PC-9 (cell line): Measurements from ENCODE around the gene IKZF1. TPM values are rescaled to one million over a fixed set of nuclear protein-coding genes. Genes with fewer than 3 reads are reported as not detected.

Experiments used
- BruUV-seq: library from RNA; stranded (reverse); fragments of 400-500 nt; replicated peaks from 2 replicates; lab custom pipeline; 2021; lab: Mats Ljungman, UMichigan
- CTCF ChIA-PET: fragments of 300-600 bp; sonication (Branson Sonifier 250); formaldehyde crosslinking; loops from one replicate; lab custom pipeline; 2022; ENCODE audit warnings: antibody characterized with exemption; lab: Charles Lee
- POLR2A ChIA-PET: fragments of 300-600 bp; sonication (Branson Sonifier 250); formaldehyde crosslinking; loops from one replicate; lab custom pipeline; 2022; ENCODE audit warnings: antibody characterized with exemption; ENCODE audit not compliant: unreplicated experiment; lab: Charles Lee
- DNase-seq, 2 experiments: peaks; one replicate each; pipeline versions ENCODE4 v3.0.0 to v3.0.0-alpha.2; 2015 to 2022; ENCODE audit warnings: mixed read lengths in 1 of 2
- H2AFZ ChIP-seq: fragments of 200-600 bp; sonication (generic); 2 replicates; pipeline ENCODE4 v1.8.1; 2017; ENCODE audit warnings: antibody characterized with exemption
- H3F3A ChIP-seq: fragments of 200-600 bp; sonication (generic); 2 replicates; pipeline ENCODE4 v1.8.1; 2017; ENCODE audit warnings: antibody characterized with exemption, mild to moderate bottlenecking, low read depth; ENCODE audit not compliant: insufficient read depth
- H3K27ac ChIP-seq: fragments of 200-600 bp; sonication (generic); 2 replicates; pipeline ENCODE4 v1.6.1; 2016; ENCODE audit warnings: mixed run types
- H3K27me3 ChIP-seq: fragments of 200-600 bp; sonication (generic); 2 replicates; pipeline ENCODE4 v1.6.1; 2016; ENCODE audit warnings: low read depth, mixed run types; ENCODE audit not compliant: insufficient read depth
- H3K36me3 ChIP-seq: fragments of 200-600 bp; sonication (generic); 2 replicates; pipeline ENCODE4 v1.6.1; 2016; ENCODE audit warnings: low read depth, mixed run types
- H3K4me1 ChIP-seq: fragments of 200-600 bp; sonication (generic); replicated peaks from 2 replicates; pipeline ENCODE4 v1.6.1; 2016; ENCODE audit warnings: mixed run types; ENCODE audit not compliant: insufficient read depth
- H3K4me2 ChIP-seq: fragments of 200-600 bp; sonication (generic); 2 replicates; pipeline ENCODE4 v1.6.1; 2017; ENCODE audit warnings: mixed run types
- H3K4me3 ChIP-seq: fragments of 200-600 bp; sonication (generic); 2 replicates; pipeline ENCODE4 v1.6.1; 2016; ENCODE audit warnings: mixed run types
- H3K79me2 ChIP-seq: fragments of 200-600 bp; sonication (generic); 2 replicates; pipeline ENCODE4 v1.6.1; 2017; ENCODE audit warnings: low read depth, mixed run types
- H3K9me2 ChIP-seq: fragments of 200-600 bp; sonication (generic); 2 replicates; pipeline ENCODE4 v1.8.1; 2017; ENCODE audit warnings: mild to moderate bottlenecking; ENCODE audit not compliant: insufficient read depth
- H3K9me3 ChIP-seq: fragments of 200-600 bp; sonication (generic); 2 replicates; pipeline ENCODE4 v1.8.1; 2016; ENCODE audit warnings: low read depth; ENCODE audit not compliant: insufficient read depth
- H4K20me1 ChIP-seq: fragments of 200-600 bp; sonication (generic); 2 replicates; pipeline ENCODE4 v1.8.1; 2017; ENCODE audit not compliant: insufficient read depth
- EZH2 ChIP-seq: fragments of 200-600 bp; sonication (generic); IDR thresholded peaks from 2 replicates; pipeline ENCODE4 v1.8.0; 2017; ENCODE audit warnings: antibody characterized with exemption, low read depth
- intact Hi-C: fragments of 100-400 bp; cut with micrococcal nuclease; formaldehyde crosslinking; loops from one replicate; pipeline ENCODE4 v1.10.0; 2022; ENCODE audit not compliant: unreplicated experiment
- total RNA-seq: library from RNA; stranded (reverse); gene quantifications from 2 replicates; pipeline ENCODE4 v1.2.3, GENCODE V29; 2021
- TF ChIP-seq, protein P1 (sequence below): fragments of 200-600 bp; sonication (generic); conservative IDR thresholded peaks from 2 replicates; pipeline ENCODE4 v1.6.1; 2017; ENCODE audit warnings: mixed run types, antibody characterized with exemption, mild to moderate bottlenecking, moderate library complexity

IKZF1 gene
- total RNA-seq, 1 experiment from 2014 or later, result not detected

DNA sequence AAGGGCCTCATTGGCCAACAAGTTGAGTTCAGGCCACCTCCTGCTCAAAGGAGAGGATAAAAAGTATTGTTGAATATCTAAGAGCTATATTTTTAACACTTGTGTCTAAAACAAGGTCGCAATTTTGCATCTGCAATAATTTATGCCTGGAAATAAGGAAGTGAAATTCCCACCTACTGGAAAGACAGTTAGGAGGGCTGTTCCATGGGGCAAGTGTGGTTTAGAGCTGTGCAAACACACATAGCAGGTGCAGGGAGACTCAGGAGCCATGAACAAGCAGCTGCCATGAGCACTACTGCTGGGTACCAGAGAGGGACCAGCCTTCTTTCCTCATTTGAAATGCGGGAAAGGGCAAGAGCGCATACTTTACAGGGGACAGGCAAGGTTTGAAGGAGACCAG lies 35.5 kb upstream of the IKZF1 start:
- Histone ChIP-seq H3F3A (no peaks in the 10 kb centered on the region), H3K9me3 (no peaks in the 10 kb centered on the region), H3K4me3 (no peak overlapping the region), H4K20me1 (0 out of 2 replicates have a peak, but pooled peaks cover 3% of the 10 kb centered on the region), H3K79me2 (no peaks in the 10 kb centered on the region), H3K27ac (no peak overlapping the region), H3K9me2 (no peaks in the 10 kb centered on the region), H3K4me2 (no peak overlapping the region), H3K27me3 (peaks cover 22% of the 10 kb centered on the region; the same call in 1 of the 2 replicates), H3K4me1 (no peaks in the 10 kb centered on the region), H2AFZ (no peak overlapping the region), H3K36me3 (no peaks in the 10 kb centered on the region)
- DNase-seq, result no peak
- intact Hi-C loops, result no loop called here
- no TSS peak for BruUV-seq
- CTCF ChIA-PET, result no interaction called here
- no peak for TF ChIP-seq EZH2
- TF ChIP-seq, protein P1, sequence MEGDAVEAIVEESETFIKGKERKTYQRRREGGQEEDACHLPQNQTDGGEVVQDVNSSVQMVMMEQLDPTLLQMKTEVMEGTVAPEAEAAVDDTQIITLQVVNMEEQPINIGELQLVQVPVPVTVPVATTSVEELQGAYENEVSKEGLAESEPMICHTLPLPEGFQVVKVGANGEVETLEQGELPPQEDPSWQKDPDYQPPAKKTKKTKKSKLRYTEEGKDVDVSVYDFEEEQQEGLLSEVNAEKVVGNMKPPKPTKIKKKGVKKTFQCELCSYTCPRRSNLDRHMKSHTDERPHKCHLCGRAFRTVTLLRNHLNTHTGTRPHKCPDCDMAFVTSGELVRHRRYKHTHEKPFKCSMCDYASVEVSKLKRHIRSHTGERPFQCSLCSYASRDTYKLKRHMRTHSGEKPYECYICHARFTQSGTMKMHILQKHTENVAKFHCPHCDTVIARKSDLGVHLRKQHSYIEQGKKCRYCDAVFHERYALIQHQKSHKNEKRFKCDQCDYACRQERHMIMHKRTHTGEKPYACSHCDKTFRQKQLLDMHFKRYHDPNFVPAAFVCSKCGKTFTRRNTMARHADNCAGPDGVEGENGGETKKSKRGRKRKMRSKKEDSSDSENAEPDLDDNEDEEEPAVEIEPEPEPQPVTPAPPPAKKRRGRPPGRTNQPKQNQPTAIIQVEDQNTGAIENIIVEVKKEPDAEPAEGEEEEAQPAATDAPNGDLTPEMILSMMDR, result no peak
- POLR2A ChIA-PET, result no interaction called here

DNA sequence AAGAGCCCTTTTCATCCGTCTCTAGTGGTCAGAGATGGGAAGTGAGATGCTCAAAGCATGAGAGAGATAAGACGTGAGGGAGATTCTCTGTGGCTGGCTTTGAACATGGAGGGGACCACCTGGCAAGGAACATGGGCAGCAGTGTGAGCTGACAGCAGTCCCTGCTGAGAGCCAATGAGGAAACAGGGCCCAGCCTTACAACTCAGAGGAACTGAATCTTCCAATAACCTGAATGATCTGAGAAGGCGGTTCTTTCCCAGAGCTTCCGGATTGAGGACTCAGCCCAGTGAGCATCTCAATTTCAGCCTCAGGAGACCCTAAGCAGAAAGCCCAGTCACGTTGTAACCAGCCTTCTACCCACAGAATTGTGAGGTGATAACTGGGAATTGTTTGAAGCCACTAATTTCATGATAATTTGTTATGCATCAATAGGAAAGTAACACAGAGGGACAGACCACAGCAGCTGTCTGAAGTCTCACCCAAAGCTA lies 33.9 kb upstream of the IKZF1 start:
- Histone ChIP-seq H2AFZ (no peak overlapping the region), H4K20me1 (0 out of 2 replicates have a peak, but pooled peaks cover 3% of the 10 kb centered on the region), H3K4me3 (no peak overlapping the region), H3K79me2 (no peaks in the 10 kb centered on the region), H3K4me1 (no peaks in the 10 kb centered on the region), H3K27ac (no peak overlapping the region), H3K27me3 (peaks cover 34% of the 10 kb centered on the region), H3K9me2 (no peaks in the 10 kb centered on the region), H3K36me3 (no peaks in the 10 kb centered on the region), H3K9me3 (no peaks in the 10 kb centered on the region), H3K4me2 (no peak overlapping the region), H3F3A (no peaks in the 10 kb centered on the region)
- no TSS peak for BruUV-seq
- TF ChIP-seq, protein P1, result no peak
- no peak for TF ChIP-seq EZH2
- DNase-seq, result no peak
- intact Hi-C loops, result no loop called here
- CTCF ChIA-PET, result no interaction called here
- POLR2A ChIA-PET, result no interaction called here

DNA sequence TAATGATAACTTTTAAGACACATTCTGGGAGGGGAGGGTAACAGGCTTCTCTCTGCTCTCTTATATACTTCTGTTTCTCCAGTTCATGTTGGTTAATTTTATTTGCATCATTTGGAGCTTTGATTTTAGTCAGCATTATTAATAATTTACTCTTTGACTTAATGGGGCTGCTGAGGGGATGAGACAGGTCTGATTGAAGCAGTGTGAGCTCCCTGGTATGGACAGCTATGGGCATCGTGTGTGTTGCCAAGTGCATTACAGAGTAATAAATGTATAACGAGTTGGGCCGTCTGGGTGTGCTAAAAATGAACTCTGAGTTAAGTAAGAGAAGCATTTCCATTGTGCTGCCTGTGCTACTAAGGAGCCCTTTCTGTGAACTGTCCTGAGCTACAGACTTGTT lies 31.7 kb upstream of the IKZF1 start:
- H3K9me2 ChIP-seq, result no peaks in the 10 kb centered on the region
- H3K27ac ChIP-seq, result no peak overlapping the region
- H3K4me2 ChIP-seq, result no peak overlapping the region
- H4K20me1 ChIP-seq, result 0 out of 2 replicates have a peak, but pooled peaks cover 3% of the 10 kb centered on the region
- intact Hi-C loops, result no loop called here
- no peaks in the 10 kb centered on the region for H3K9me3 ChIP-seq
- CTCF ChIA-PET, result no interaction called here
- no TSS peak for BruUV-seq
- H3K4me1 ChIP-seq, result no peaks in the 10 kb centered on the region
- TF ChIP-seq EZH2, result no peak
- TF ChIP-seq, protein P1, result no peak
- H3K4me3 ChIP-seq, result no peak overlapping the region
- no peak for DNase-seq
- POLR2A ChIA-PET, result no interaction called here
- peaks cover 25% of the 10 kb centered on the region for H3K27me3 ChIP-seq
- no peaks in the 10 kb centered on the region for H3K36me3 ChIP-seq
- H3F3A ChIP-seq, result no peaks in the 10 kb centered on the region
- no peaks in the 10 kb centered on the region for H3K79me2 ChIP-seq
- H2AFZ ChIP-seq, result no peak overlapping the region; the same call in 1 of the 2 replicates
